ENCODE measurements around the gene SCUBE1.

The SCUBE1 gene

GRCh38 chr22:43343262-43343669 is at the start of gene SCUBE1:
Gene SCUBE1, minus strand, starts transcription at chr22:43343372. Its CDS starts 111 bp downstream, at chr22:43343261.
- peak; percentile 52 for DNase-seq

GRCh38 chr22:43392385-43392989 is 49.3 kb upstream of the SCUBE1 start:
- DNase-seq, result no peak

GRCh38 chr22:43391306-43391705 is 48.1 kb upstream of the SCUBE1 start:
- no peak for DNase-seq

GRCh38 chr22:43390872-43391271 is 47.7 kb upstream of the SCUBE1 start:
- no peak for DNase-seq

GRCh38 chr22:43390166-43390565 is 47.0 kb upstream of the SCUBE1 start:
- no peak for DNase-seq

- DNase-seq, result no peak
Measured at GRCh38 chr22:43389227-43389836, 46.2 kb upstream of the SCUBE1 start.

- peak; percentile 85 for DNase-seq
Measured at GRCh38 chr22:43388420-43388851, 45.3 kb upstream of the SCUBE1 start.

GRCh38 chr22:43387815-43388214 is 44.6 kb upstream of the SCUBE1 start:
- DNase-seq, result no peak

GRCh38 chr22:43385770-43386641 is 42.8 kb upstream of the SCUBE1 start:
- peak; percentile 89 for DNase-seq

GRCh38 chr22:43384863-43385262 is 41.7 kb upstream of the SCUBE1 start:
- DNase-seq, result no peak

- DNase-seq, result peak; percentile 23
Measured at GRCh38 chr22:43381693-43382092, 38.5 kb upstream of the SCUBE1 start.

- peak; percentile 69 for DNase-seq
Measured at GRCh38 chr22:43377896-43378704, 34.9 kb upstream of the SCUBE1 start.

GRCh38 chr22:43377548-43377895 is 34.4 kb upstream of the SCUBE1 start:
- no peak for DNase-seq

- peak; percentile 57 for DNase-seq
Measured at GRCh38 chr22:43376765-43377547, 33.8 kb upstream of the SCUBE1 start.

- DNase-seq, result no peak
Measured at GRCh38 chr22:43375951-43376455, 32.8 kb upstream of the SCUBE1 start.

- DNase-seq, result no peak
Measured at GRCh38 chr22:43370036-43370435, 26.9 kb upstream of the SCUBE1 start.

GRCh38 chr22:43365715-43366440 is 22.7 kb upstream of the SCUBE1 start:
- DNase-seq, result no peak

- no peak for DNase-seq
Measured at GRCh38 chr22:43364169-43364435, 20.9 kb upstream of the SCUBE1 start.

GRCh38 chr22:43363315-43364168 is 20.4 kb upstream of the SCUBE1 start:
- no peak for DNase-seq

- DNase-seq, result no peak
Measured at GRCh38 chr22:43360576-43360975, 17.4 kb upstream of the SCUBE1 start.

- DNase-seq, result no peak
Measured at GRCh38 chr22:43356881-43357280, 13.7 kb upstream of the SCUBE1 start.

Data from activated CD4-positive, alpha-beta T cell treated with anti-CD3 and anti-CD28 coated beads, Interleukin-2, Interleukin-6, amounts not matched to agents 100 ng/mL and 50 ng/mL, durations not matched to agents 16 hours and 8 hours (primary cell).